ENCODE results near the gene CAMK4.
A peak's percentile ranks its signal among the peaks of the same experiment; 100 is the strongest.

Gene CAMK4

GRCh38 chr5:111262153-111262552, 38.0 kb downstream of the CAMK4 start:
- DNase-seq (ENCODE audit: low read depth) = no peak
- no peak overlapping the region for H3K4me3 ChIP-seq (ENCODE audit: low read depth, low read length)
- no peak for TF ChIP-seq CTCF (IDR thresholded peaks at IDR 0.05; ENCODE audit: control insufficient read depth, extremely low read depth, insufficient read depth)

GRCh38 chr5:111262815-111263214, 38.6 kb downstream of the CAMK4 start:
- TF ChIP-seq CTCF (IDR thresholded peaks at IDR 0.05; ENCODE audit: control insufficient read depth, extremely low read depth, insufficient read depth) = no peak
- DNase-seq (ENCODE audit: low read depth) = no peak

GRCh38 chr5:111266491-111266890, 42.3 kb downstream of the CAMK4 start:
- H3K4me3 ChIP-seq (ENCODE audit: low read depth, low read length) = no peak overlapping the region
- TF ChIP-seq CTCF (IDR thresholded peaks at IDR 0.05; ENCODE audit: control insufficient read depth, extremely low read depth, insufficient read depth) = no peak
- DNase-seq (ENCODE audit: low read depth) = peak; percentile 19

More at GRCh38 chr5:111262815-111263214, 38.6 kb downstream of the CAMK4 start:
- H3K4me3 ChIP-seq (ENCODE audit: low read depth, low read length) = no peak overlapping the region

- DNase-seq (ENCODE audit: low read depth) = no peak
- TF ChIP-seq CTCF (IDR thresholded peaks at IDR 0.05; ENCODE audit: control insufficient read depth, extremely low read depth, insufficient read depth) = no peak
- H3K4me3 ChIP-seq (ENCODE audit: low read depth, low read length) = no peak overlapping the region
Observed at GRCh38 chr5:111268300-111268699, 44.1 kb downstream of the CAMK4 start.

- TF ChIP-seq CTCF (IDR thresholded peaks at IDR 0.05; ENCODE audit: control insufficient read depth, extremely low read depth, insufficient read depth) = no peak
- no peak overlapping the region for H3K4me3 ChIP-seq (ENCODE audit: low read depth, low read length)
- DNase-seq (ENCODE audit: low read depth) = no peak
Observed at GRCh38 chr5:111271885-111272284, 47.7 kb downstream of the CAMK4 start.

GRCh38 chr5:111277061-111277460, 52.9 kb downstream of the CAMK4 start:
- no peak overlapping the region for H3K4me3 ChIP-seq (ENCODE audit: low read depth, low read length)
- TF ChIP-seq CTCF (IDR thresholded peaks at IDR 0.05; ENCODE audit: control insufficient read depth, extremely low read depth, insufficient read depth) = no peak
- no peak for DNase-seq (ENCODE audit: low read depth)

- DNase-seq (ENCODE audit: low read depth) = peak; percentile 8
- no peak overlapping the region for H3K4me3 ChIP-seq (ENCODE audit: low read depth, low read length)
- TF ChIP-seq CTCF (IDR thresholded peaks at IDR 0.05; ENCODE audit: control insufficient read depth, extremely low read depth, insufficient read depth) = peak; percentile 91
Observed at GRCh38 chr5:111278858-111279504, 54.8 kb downstream of the CAMK4 start.

Measured in LNCaP clone FGC (cell line).